Effector CD4-positive, alpha-beta T cell (primary cell): ENCODE data around the gene IMPG2.

Experiments
- DNase-seq: peaks from one replicate; pipeline ENCODE4 v3.0.0-alpha.2; 2020

IMPG2 gene

GRCh38 chr3:101179637-101180036 lies 140.7 kb downstream of the IMPG2 start:
- DNase-seq = no peak

GRCh38 chr3:101177577-101177976 lies 142.8 kb downstream of the IMPG2 start:
- DNase-seq = no peak
